GM21576 (cell line): ENCODE measurements around the gene CNOT1.

ENCODE experiments used
- ATAC-seq: cut with Tn5 transposase; IDR thresholded peaks from one replicate; pipeline ENCODE4 v1.9.1; 2021; ENCODE audit warnings: mild to moderate bottlenecking, moderate library complexity; ENCODE audit not compliant: unreplicated experiment

The CNOT1 gene

GRCh38 chr16:58488531-58488930, 141.1 kb downstream of the CNOT1 start:
- ATAC-seq, result no peak

DNA sequence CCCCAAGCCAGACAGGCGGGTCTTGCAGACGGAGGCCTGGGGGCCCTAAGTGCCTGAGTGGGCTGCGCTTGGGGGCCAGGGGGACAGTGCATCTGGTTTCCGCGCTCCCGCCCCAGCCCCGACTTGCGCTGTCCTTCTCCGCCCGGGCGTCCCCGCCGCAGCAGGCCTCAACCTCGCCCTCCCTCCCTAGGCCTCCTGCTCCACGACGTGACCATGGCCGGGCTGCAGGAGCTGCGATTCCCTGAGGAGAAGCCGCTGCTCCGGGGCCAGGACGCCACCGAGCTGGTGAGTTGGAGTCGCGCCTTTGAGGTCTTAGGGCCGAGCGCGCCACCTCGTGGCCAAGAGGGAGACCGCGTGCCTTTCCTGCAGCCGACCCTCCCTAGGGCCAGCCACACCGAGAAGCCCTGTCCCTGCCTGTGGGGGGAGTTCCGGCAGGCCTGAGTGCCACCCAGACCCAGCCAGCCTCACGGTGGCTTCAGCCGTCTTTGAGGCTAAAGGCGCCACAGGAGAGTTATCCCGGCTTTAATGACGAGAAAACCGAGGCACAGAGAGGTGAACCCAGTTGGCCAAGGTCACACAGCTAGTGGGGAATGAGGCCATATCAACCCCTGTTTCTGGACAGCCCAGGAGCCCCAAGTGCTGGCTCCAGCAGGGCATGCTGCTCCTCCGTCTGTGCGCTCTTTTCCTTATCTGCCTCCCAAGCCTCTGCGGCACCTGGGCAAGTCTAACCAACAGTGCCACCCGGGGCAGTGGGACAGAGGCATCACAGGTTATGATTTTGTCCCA, 141.9 kb downstream of the CNOT1 start:
- no peak for ATAC-seq

GRCh38 chr16:58485184-58485887, 144.3 kb downstream of the CNOT1 start:
- no peak for ATAC-seq

DNA sequence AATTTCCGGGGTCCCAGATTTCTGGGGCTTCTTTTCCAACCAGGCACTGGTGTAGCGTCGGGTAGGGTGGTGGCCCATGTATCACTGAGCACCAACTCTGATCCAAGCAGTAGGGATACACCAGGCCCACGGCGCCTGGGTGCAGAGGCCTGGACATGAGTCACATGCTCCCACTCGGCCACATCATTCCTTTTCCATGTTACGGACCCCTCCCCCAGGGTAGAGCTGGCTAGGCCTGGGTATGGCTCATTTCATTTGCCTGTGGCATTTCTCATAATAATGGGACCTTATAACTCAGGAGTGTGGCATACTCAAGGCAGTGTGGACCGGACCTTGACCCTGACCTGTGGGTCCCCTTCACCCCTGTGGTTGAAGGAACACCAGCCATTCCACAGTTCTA, 147.7 kb downstream of the CNOT1 start:
- no peak for ATAC-seq

GRCh38 chr16:58481226-58481869, 148.3 kb downstream of the CNOT1 start:
- no peak for ATAC-seq

GRCh38 chr16:58478427-58478826, 151.2 kb downstream of the CNOT1 start:
- ATAC-seq, result no peak

DNA sequence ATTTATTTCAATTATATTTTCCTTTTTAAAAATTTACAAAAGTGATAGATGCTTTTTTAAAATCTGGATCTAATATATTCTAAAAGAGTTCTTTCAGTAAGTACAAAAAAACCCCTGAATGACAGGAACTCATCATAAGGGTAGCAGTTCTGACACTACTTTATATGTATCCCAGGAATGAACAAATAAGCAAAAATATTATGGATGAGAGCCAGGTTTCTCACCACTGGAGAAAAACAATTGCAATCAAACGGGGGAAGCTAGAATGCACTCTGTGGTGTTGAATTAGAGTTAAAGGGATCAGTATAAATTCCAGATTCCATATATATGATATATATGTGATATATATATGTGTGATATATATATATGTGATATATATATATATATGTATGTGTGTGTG, 152.8 kb downstream of the CNOT1 start:
- ATAC-seq, result no peak

DNA sequence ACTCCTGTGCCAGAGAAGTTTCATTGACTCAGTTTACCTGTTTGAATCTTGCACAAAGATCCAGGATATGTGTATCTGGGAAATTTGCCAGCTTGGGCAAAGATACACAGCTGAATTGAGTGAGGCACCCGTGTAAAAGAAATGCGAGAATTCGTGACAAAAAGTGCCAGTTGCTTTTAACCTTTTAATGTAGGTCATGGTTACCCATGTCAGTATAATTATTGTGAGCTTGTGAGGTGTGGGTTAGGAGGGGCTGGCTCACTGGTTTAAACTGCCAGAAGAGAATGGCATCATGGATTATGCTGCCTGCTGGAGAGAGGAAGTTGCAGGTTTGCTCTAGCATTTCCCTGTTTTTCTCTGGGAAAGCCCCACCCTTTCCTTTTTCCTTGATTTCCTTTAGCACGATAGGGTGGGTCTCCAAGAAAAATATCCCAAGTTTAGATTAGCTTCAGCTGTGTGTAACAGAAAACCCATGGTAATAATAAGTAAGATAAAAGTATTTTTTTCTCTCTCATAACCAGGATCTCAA, 154.5 kb downstream of the CNOT1 start:
- no peak for ATAC-seq

DNA sequence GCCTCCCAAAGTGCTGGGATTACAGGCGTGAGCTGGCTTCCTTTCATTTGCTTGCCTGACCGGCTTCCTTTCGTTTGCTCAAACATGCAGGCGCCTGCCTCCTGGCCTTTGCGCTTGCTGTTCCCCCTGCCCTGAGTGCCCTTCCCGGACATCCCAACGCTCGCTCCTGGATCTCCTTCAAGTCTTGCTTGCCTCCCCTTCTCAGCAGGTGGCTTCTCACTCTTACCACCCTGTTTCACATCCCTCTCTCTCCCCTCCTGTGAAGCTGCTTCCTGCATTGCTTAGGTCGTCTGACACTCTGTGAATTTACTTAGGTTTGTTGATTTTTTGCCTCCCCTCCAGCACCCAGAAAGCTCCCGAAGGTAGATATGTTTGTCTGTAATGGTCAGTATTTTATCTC, 155.3 kb downstream of the CNOT1 start:
- no peak for ATAC-seq

DNA sequence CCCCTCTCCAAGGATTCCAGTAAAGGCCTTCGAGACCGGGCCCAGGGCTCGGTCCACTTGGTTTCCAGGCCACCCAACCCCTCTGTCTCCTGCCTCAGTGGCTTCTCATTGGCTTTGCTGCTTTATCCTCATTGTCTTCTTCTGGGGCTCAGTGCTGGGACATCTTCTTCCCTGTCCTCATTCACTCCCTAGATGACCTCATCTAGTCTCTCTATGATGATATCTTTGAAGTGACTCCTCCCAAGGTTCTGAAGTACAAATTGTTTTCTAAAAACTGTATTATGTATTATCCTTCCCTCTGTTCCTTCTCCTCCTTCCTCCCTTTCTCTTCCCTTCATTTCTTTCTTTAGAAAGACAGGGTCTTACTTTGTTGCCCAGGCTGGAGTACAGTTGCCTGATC, 156.8 kb downstream of the CNOT1 start:
- ATAC-seq, result no peak

GRCh38 chr16:58472266-58472665, 157.4 kb downstream of the CNOT1 start:
- ATAC-seq, result no peak

GRCh38 chr16:58471209-58471975, 158.2 kb downstream of the CNOT1 start:
- ATAC-seq, result no peak
